Endothelial cell of umbilical vein (primary cell): ENCODE measurements around the gene RANBP3. TPM values are rescaled to one million over a fixed set of nuclear protein-coding genes. Genes with fewer than 3 reads are reported as not detected.

Experiments
- BruUV-seq: library from RNA; stranded (reverse); fragments of 400-500 nt; replicated peaks from 2 replicates; lab custom pipeline; 2021; lab: Mats Ljungman, UMichigan
- CTCF ChIA-PET: fragments of 300-600, 350-600 bp; sonication (Branson Sonifier 250); formaldehyde crosslinking; loops from one replicate; lab custom pipeline; 2021; ENCODE audit warnings: antibody characterized with exemption, inconsistent platforms; lab: Charles Lee
- POLR2A ChIA-PET: fragments of 300-600, 350-600 bp; sonication (Branson Sonifier 250); formaldehyde crosslinking; loops from one replicate; lab custom pipeline; 2021; ENCODE audit warnings: antibody characterized with exemption, inconsistent platforms; lab: Charles Lee
- DNase-seq: peaks from one replicate; pipeline ENCODE4 v3.0.0-alpha.2; 2011; ENCODE audit warnings: low read depth, low spot score
- FAIRE-seq: peaks from 2 replicates; lab custom pipeline; 2011; peaks lifted over from hg19 to GRCh38; lab: Jason Lieb, UNC
- H2AFZ ChIP-seq: 2 replicates; pipeline ENCODE4 v1.6.0; 2012; ENCODE audit warnings: low read depth, low read length, control low read depth, inconsistent platforms
- H3K27ac ChIP-seq: 2 replicates; pipeline ENCODE4 v1.5.1; 2011; ENCODE audit warnings: low read depth, mild to moderate bottlenecking, control low read depth, low read length, moderate library complexity; ENCODE audit not compliant: insufficient read depth
- H3K27me3 ChIP-seq, 2 experiments: 2 replicates each; pipeline versions ENCODE4 v1.6.0 to v1.6.1; 2011; ENCODE audit warnings: low read length in 2 of 2, mixed read lengths in 1 of 2; ENCODE audit not compliant: control insufficient read depth in 2 of 2, insufficient read depth in 2 of 2
- H3K36me3 ChIP-seq, 2 experiments: 2 replicates in 1 of 2; 3 replicates in 1 of 2; pipeline ENCODE4 v1.5.1; 2011; ENCODE audit warnings: low read length in 2 of 2, mild to moderate bottlenecking in 1 of 2, moderate library complexity in 1 of 2; ENCODE audit not compliant: control insufficient read depth in 2 of 2, insufficient read depth in 2 of 2; ENCODE audit errors: extremely low read depth in 1 of 2
- H3K4me1 ChIP-seq: 3 replicates; pipeline ENCODE4 v1.5.1; 2011; ENCODE audit warnings: mild to moderate bottlenecking, low read length; ENCODE audit not compliant: control insufficient read depth, insufficient read depth; ENCODE audit errors: extremely low read depth
- H3K4me2 ChIP-seq: 2 replicates; pipeline ENCODE4 v1.6.1; 2011; ENCODE audit warnings: low read length, control low read depth, mixed read lengths; ENCODE audit not compliant: insufficient read depth
- H3K4me3 ChIP-seq, 3 experiments: fragments of 200-600 bp in 1 of 3; sonication (generic), shearing (Covaris generic) in 1 of 3; replicated peaks in 1 of 3; 2 replicates each; pipeline ENCODE4 v1.5.1; 2011 to 2016; ENCODE audit warnings: control low read depth in 3 of 3, low read length in 3 of 3, mild to moderate bottlenecking in 2 of 3, inconsistent platforms in 1 of 3, low read depth in 1 of 3, moderate library complexity in 1 of 3; ENCODE audit not compliant: insufficient read depth in 1 of 3
- H3K79me2 ChIP-seq: 2 replicates; pipeline ENCODE4 v1.6.0; 2012; ENCODE audit warnings: low read length, inconsistent platforms; ENCODE audit not compliant: control insufficient read depth, insufficient read depth
- H3K9ac ChIP-seq: replicated peaks from 2 replicates; pipeline ENCODE3; 2011; ENCODE audit warnings: low read length, control low read depth; ENCODE audit not compliant: insufficient read depth; ENCODE audit errors: extremely low read depth
- H3K9me1 ChIP-seq: replicated peaks from 3 replicates; pipeline ENCODE4 v1.6.0; 2011; ENCODE audit warnings: mild to moderate bottlenecking, low read length; ENCODE audit not compliant: control insufficient read depth, insufficient read depth; ENCODE audit errors: extremely low read depth
- H3K9me3 ChIP-seq: replicated peaks from 2 replicates; pipeline ENCODE4 v1.5.1; 2012; ENCODE audit warnings: low read length, inconsistent platforms; ENCODE audit not compliant: control insufficient read depth, insufficient read depth
- H4K20me1 ChIP-seq: replicated peaks from 2 replicates; pipeline ENCODE3; 2011; ENCODE audit warnings: mild to moderate bottlenecking, low read length; ENCODE audit not compliant: control insufficient read depth, insufficient read depth; ENCODE audit errors: extremely low read depth
- EZH2 ChIP-seq: IDR thresholded peaks from 2 replicates; pipeline ENCODE4 v1.6.1; 2012; ENCODE audit warnings: borderline replicate concordance, low read depth, mild to moderate bottlenecking, moderate library complexity, low read length, inconsistent platforms; ENCODE audit not compliant: severe bottlenecking
- FOS ChIP-seq: IDR thresholded peaks from 2 replicates; pipeline ENCODE4 v1.6.1; 2011; ENCODE audit warnings: mild to moderate bottlenecking, low read length, moderate library complexity, borderline replicate concordance; ENCODE audit not compliant: insufficient read depth
- GATA2 ChIP-seq: IDR thresholded peaks from 2 replicates; pipeline ENCODE4 v1.7.0; 2011; ENCODE audit warnings: low read depth, mild to moderate bottlenecking, moderate library complexity, mixed read lengths, low read length; ENCODE audit not compliant: insufficient read length, insufficient read depth
- JUN ChIP-seq: IDR thresholded peaks from 2 replicates; pipeline ENCODE4 v1.6.1; 2011; ENCODE audit warnings: borderline replicate concordance, low read depth; ENCODE audit not compliant: insufficient read length, insufficient read depth
- MYC ChIP-seq: IDR thresholded peaks from one replicate; pipeline ENCODE4 v1.6.1; 2011; ENCODE audit warnings: mild to moderate bottlenecking, low read depth, low read length
- POLR2A ChIP-seq: IDR thresholded peaks from 2 replicates; pipeline ENCODE4 v1.6.1; 2012; ENCODE audit warnings: low read depth, mild to moderate bottlenecking, control low read depth, low read length
- POLR2AphosphoS5 ChIP-seq: IDR thresholded peaks from 2 replicates; pipeline ENCODE4 v1.6.1; 2012; ENCODE audit warnings: low read depth, mild to moderate bottlenecking, control low read depth, low read length, moderate library complexity; ENCODE audit not compliant: insufficient read depth
- dilution Hi-C: fragments of 300-500 bp; cut with MboI; formaldehyde crosslinking; loops from one replicate; pipeline ENCODE4 v1.15.0; 2019; ENCODE audit warnings: low sequenced_read_pairs; ENCODE audit not compliant: extremely low pct_ligation_motif_present
- intact Hi-C: fragments of 100-400 bp; cut with micrococcal nuclease; formaldehyde crosslinking; loops from one replicate; pipeline ENCODE4 v1.10.0; 2022
- polyA plus RNA-seq, 4 experiments: library from polyadenylated mRNA; depleted of rRNA in 3 of 4; stranded (reverse) in 3 of 4; unstranded in 1 of 4; fragments of >200 nt; gene quantifications; 2 replicates each; pipeline versions ENCODE4 v1.2.1 to v1.2.3, GENCODE V29; 2011 to 2012; ENCODE audit warnings: missing spikeins in 1 of 4
- total RNA-seq: library from RNA; stranded (reverse); gene quantifications from 2 replicates; pipeline ENCODE4 v1.2.3, GENCODE V29; 2021
- TF ChIP-seq, protein P1 (sequence below): IDR thresholded peaks from 2 replicates; pipeline ENCODE4 v1.6.1; 2011; ENCODE audit not compliant: insufficient read depth, insufficient read length
- TF ChIP-seq, protein P2 (sequence below), 2 donors: IDR thresholded peaks; 1 replicate in 1 of 2; 2 replicates in 1 of 2; pipeline ENCODE4 v1.5.1; 2011; ENCODE audit warnings: low read length in 2 of 2, mild to moderate bottlenecking in 2 of 2, moderate library complexity in 2 of 2, control low read depth in 1 of 2, inconsistent platforms in 1 of 2, low read depth in 1 of 2; ENCODE audit not compliant: insufficient read depth in 1 of 2; ENCODE audit errors: extremely low read depth in 1 of 2

The RANBP3 gene
- total and polyA plus RNA-seq, 2 donors (not counting 3 experiments of a cell fraction or from before 2014, with no cell fraction given): 72.3 to 85.3 TPM

DNA sequence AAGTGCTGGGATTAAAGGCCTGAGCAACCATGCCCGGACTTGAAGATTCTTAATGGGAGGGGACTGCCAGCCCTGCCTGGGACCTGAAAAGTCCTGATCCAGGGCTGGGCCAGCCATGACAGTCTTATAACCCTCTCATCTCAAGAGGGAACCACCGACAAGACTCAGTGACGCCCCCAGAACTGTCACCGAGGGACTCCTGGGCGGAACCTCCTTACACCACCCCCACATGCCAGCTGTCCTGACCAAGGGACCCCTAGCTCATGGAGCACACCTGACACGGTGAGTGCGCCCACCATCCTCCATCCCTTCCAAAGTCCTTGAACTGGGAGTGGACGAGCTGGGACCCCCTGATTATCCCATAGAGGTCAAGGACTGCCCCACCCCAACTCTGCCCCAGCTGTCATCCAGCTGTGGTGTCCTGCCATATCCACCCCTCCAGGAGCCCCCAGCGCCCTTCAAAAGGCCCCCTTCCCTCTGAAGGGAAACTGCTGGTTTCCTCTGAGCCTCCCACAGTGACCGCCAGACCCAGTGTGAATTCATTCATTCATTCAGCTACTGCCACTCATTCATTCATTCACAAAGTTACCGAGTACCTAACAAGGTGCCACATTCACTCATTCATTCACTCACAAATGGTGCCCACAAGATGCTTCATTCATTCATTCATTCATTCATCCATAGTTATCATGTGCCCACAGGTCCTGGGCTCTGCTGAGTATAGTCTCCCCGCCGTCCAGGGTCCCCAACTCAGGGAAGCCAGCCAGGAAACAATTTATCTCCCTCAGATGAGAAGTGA lies 78.0 kb downstream of the RANBP3 start:
- no peak overlapping the region for H3K4me2 ChIP-seq
- ChIA-PET CTCF (interaction anchor here (0.5 to 3.1 kb wide), 3 partner anchors 36 to 120 kb away, joined by 3 to 11 read pairs (median 3); partner anchors contain the start of gene NRTN), POLR2A (no interaction called here)
- no peaks in the 10 kb centered on the region for H4K20me1 ChIP-seq
- TF ChIP-seq MYC (no peak), GATA2 (no peak), JUN (no peak), POLR2AphosphoS5 (no peak), EZH2 (no peak), POLR2A (no peak), FOS (no peak)
- TF ChIP-seq, protein P1, sequence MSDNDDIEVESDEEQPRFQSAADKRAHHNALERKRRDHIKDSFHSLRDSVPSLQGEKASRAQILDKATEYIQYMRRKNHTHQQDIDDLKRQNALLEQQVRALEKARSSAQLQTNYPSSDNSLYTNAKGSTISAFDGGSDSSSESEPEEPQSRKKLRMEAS: no peak
- TF ChIP-seq, protein P2, sequence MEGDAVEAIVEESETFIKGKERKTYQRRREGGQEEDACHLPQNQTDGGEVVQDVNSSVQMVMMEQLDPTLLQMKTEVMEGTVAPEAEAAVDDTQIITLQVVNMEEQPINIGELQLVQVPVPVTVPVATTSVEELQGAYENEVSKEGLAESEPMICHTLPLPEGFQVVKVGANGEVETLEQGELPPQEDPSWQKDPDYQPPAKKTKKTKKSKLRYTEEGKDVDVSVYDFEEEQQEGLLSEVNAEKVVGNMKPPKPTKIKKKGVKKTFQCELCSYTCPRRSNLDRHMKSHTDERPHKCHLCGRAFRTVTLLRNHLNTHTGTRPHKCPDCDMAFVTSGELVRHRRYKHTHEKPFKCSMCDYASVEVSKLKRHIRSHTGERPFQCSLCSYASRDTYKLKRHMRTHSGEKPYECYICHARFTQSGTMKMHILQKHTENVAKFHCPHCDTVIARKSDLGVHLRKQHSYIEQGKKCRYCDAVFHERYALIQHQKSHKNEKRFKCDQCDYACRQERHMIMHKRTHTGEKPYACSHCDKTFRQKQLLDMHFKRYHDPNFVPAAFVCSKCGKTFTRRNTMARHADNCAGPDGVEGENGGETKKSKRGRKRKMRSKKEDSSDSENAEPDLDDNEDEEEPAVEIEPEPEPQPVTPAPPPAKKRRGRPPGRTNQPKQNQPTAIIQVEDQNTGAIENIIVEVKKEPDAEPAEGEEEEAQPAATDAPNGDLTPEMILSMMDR (IDR thresholded peaks at IDR 0.05; ENCODE audit: extremely low read depth in 1 of 2, insufficient read depth in 1 of 2, low read depth in 1 of 2, low read length in 2 of 2): no peak
- no TSS peak for BruUV-seq
- no peaks in the 10 kb centered on the region for H3K27me3 ChIP-seq
- FAIRE-seq: no peak
- dilution Hi-C loops: no loop called here
- intact Hi-C loops: loop anchor here (5.0 to 10.0 kb wide), 3 partner anchors 62 to 215 kb away; partner anchors contain the start of gene RFX2
- H3K4me1 ChIP-seq: peaks cover 13% of the 10 kb centered on the region
- H3K9ac ChIP-seq: no peak overlapping the region
- no peaks in the 10 kb centered on the region for H3K9me3 ChIP-seq
- DNase-seq: no peak
- no peak overlapping the region for H3K27ac ChIP-seq
- H3K36me3 ChIP-seq: peaks cover 0 to 15% of the 10 kb centered on the region in 2 experiments
- H3K9me1 ChIP-seq: no peaks in the 10 kb centered on the region
- peaks cover 37% of the 10 kb centered on the region for H3K79me2 ChIP-seq
- H3K4me3 ChIP-seq: no peak overlapping the region
- H2AFZ ChIP-seq: no peak overlapping the region
